Neural crest cell (in vitro differentiated cells): ENCODE data around the gene C1QTNF5. TPM values are rescaled to one million over a fixed set of nuclear protein-coding genes. Genes with fewer than 3 reads are reported as not detected.

Experiments used
- DNase-seq: peaks from one replicate; pipeline ENCODE4 v3.0.0; 2021; ENCODE audit warnings: low read depth, mixed read lengths, low spot score
- H3K27ac Mint-ChIP-seq: one replicate; pipeline ENCODE4 v1.8.0; 2021; ENCODE audit warnings: mild to moderate bottlenecking, mixed read lengths; ENCODE audit not compliant: unreplicated experiment
- H3K27me3 Mint-ChIP-seq: 2 replicates; pipeline ENCODE4 v1.8.0; 2021; ENCODE audit warnings: low read depth, mild to moderate bottlenecking, mixed read lengths
- H3K36me3 Mint-ChIP-seq: 2 replicates; pipeline ENCODE4 v1.8.0; 2021; ENCODE audit warnings: low read depth, mild to moderate bottlenecking, mixed read lengths
- H3K4me1 Mint-ChIP-seq: 2 replicates; pipeline ENCODE4 v1.8.0; 2021; ENCODE audit warnings: mixed read lengths
- H3K4me3 Mint-ChIP-seq: one replicate; pipeline ENCODE4 v1.8.0; 2021; ENCODE audit warnings: mild to moderate bottlenecking, mixed read lengths
- H3K9me3 Mint-ChIP-seq: 2 replicates; pipeline ENCODE4 v1.8.0; 2021; ENCODE audit warnings: mixed read lengths
- CTCF ChIP-seq: fragments of 200-600 bp; sonication (generic); conservative IDR thresholded peaks from 2 replicates; pipeline ENCODE4 v1.5.0; 2021; ENCODE audit warnings: antibody characterized with exemption, mild to moderate bottlenecking
- total RNA-seq: library from RNA; stranded (reverse); gene quantifications from 2 replicates; pipeline ENCODE4 v1.2.1, GENCODE V29; 2021

Gene C1QTNF5
- total RNA-seq, 1 donor from 2014 or later = 2.1 TPM

GRCh38 chr11:119319700-119320239 lies 20.9 kb downstream of the C1QTNF5 start:
- DNase-seq = no peak
- Mint-ChIP-seq H3K27ac (peak overlapping the region; percentile 97), H3K4me3 (peak overlapping the region; percentile 79), H3K27me3 (peaks cover 20% of the 10 kb centered on the region), H3K9me3 (no peaks in the 10 kb centered on the region), H3K36me3 (no peaks in the 10 kb centered on the region), H3K4me1 (peaks cover 49% of the 10 kb centered on the region)
- no peak for TF ChIP-seq CTCF

DNA sequence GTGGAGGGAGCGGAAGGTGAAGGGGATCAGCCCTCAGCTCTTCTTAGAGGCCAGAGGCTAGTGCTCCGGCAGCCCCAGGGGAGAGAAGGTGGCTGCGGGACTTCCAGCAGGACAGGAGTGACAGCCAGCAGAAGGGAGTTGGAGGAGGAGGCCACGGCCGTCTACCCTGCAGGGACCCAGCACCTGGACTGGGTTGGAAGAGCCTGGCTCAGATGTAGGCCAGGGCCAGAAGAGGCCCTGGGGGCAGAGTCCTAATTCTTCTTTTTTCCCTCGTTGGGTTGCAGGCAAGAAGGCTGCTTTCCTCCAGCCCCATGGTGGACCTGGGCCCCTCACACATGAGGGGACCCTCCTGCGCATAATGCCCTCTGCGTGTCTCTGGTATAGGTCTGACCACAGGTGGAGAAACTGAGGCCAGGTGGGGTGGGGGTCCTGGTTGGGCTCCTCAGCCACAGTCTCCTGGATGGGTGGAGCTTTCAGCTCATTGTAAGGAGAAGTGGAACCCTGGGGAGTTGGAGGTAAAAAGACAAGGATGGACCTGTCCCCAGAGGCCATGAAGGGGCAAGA lies 21.5 kb downstream of the C1QTNF5 start:
- Mint-ChIP-seq H3K4me3 (peak overlapping the region; percentile 79), H3K27me3 (peaks cover 26% of the 10 kb centered on the region)

DNA sequence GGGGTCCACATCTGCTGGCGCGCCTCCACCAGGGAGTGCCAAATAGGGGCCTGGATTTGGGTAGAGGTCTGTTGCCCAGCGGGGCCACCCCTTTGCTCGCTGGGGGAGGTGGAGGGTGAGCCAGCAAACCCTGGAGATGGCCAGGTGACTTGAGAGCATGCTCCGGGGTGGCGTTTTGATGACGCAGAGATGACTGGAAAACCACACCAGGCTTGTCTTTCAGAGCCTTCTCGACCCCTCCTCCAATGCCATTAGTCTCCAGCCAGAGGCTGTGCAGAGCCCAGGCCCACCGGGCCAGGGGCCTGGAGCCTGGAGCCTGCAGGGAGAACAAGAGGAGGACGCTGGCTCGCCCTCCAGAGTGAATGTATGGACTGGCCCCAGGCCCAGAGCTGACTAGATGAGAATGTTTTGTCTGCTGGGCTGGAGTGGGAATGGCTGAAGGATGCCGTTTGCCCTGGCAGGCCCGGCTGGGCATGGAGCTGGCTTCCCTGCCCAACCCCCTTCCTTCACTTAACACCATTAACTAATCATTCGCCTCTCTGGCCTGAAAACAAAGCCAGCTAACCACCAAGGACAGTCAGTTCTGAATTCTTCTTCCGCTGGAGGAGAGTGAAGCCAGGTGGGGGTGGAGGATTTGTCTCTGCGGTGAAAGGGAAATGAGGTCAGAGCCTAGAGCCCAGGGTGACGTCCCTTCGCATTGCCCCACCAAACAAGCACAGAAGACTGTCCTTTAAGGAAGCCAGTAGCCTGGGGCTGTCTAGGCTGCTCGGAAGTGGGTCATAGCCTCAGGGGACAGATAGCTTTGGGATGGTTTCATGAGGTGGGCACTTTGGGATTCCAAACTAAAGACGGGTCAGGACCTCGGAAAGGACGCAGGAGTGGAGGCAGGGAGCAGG lies 22.2 kb downstream of the C1QTNF5 start:
- Mint-ChIP-seq H3K27me3 (peaks cover 28% of the 10 kb centered on the region), H3K4me3 (peak overlapping the region; percentile 79), H3K4me1 (peaks cover 42% of the 10 kb centered on the region), H3K9me3 (no peaks in the 10 kb centered on the region), H3K36me3 (no peaks in the 10 kb centered on the region), H3K27ac (peak overlapping the region; percentile 65)
- TF ChIP-seq CTCF = no peak
- no peak for DNase-seq

More for the DNA sequence above, 21.5 kb downstream of the C1QTNF5 start:
- no peak for TF ChIP-seq CTCF
- peak overlapping the region; percentile 97 for H3K27ac Mint-ChIP-seq
- H3K9me3 Mint-ChIP-seq = no peaks in the 10 kb centered on the region
- peaks cover 49% of the 10 kb centered on the region for H3K4me1 Mint-ChIP-seq
- no peaks in the 10 kb centered on the region for H3K36me3 Mint-ChIP-seq
- no peak for DNase-seq

DNA sequence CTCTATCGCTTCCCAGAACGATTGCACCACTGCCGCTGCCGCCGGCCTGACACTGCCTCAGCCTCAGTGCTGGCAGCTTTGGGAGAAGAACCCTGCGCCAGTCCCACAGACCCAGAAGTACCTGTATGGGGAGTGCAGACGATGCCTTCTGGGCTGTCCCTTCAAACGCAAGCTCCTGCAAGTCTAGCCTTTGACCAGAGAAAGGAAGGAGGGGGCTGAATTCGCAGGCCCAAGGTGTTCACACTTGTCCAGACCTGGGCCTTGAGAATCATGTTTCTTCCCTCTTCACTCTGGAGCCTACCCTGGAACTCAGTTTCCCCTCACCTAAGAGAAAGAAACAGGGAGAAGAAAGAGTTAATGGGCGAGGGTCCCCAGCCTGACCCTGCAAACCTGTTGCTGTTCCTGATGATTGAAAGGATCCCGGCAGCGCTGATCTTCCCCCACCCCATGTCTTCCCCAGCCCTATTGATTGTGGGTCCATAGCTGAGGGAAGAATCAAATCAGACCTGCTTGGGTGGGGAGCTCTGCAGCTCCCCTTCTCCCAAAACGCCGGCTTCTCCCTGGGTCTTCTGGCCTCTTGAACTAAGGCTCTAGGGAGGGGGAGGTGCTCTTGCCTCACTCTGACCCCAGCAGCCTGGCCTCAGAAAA lies 23.0 kb downstream of the C1QTNF5 start:
- no peaks in the 10 kb centered on the region for H3K9me3 Mint-ChIP-seq
- peaks cover 39% of the 10 kb centered on the region for H3K4me1 Mint-ChIP-seq
- no peak for TF ChIP-seq CTCF
- H3K27me3 Mint-ChIP-seq = peaks cover 28% of the 10 kb centered on the region
- H3K27ac Mint-ChIP-seq = peak overlapping the region; percentile 27
- no peak for DNase-seq
- peak overlapping the region; percentile 79 for H3K4me3 Mint-ChIP-seq
- no peaks in the 10 kb centered on the region for H3K36me3 Mint-ChIP-seq
